ENCODE measurements around the gene ADAMTS16. TPM values are rescaled to one million over a fixed set of nuclear protein-coding genes. Genes with fewer than 3 reads are reported as not detected.
"Not testable (repeated sequence)": the region's sequence is repeated elsewhere in the genome, so short reads cannot be mapped to it uniquely, and the experiment has no call there.

Gene ADAMTS16
- total and polyA plus RNA-seq, 4 donors, result 5.0 to 12.3 (median 6.5) TPM

DNA sequence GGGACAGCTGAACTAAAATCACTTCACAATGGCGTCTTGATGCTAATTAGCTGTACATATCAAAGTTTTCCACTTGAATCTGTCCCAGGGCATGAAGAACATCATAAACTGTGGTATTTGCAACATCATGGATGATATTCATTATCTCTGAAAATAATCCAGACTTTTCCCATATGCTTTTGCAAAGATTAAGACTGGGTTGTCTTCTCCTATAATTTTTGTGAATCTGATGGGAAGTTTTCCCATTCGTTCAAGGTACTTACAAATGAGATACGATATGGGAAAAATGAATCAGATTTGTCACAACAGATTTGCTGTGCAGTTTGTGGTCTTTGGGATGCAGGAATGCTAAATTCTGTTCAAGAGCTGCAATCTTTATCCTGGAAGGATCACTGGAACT, 17.4 kb upstream of the ADAMTS16 start:
- Histone ChIP-seq H3K4me3 (ENCODE audit: low read depth, low read length) (no peak overlapping the region), H3K27ac (ENCODE audit: low read depth, low read length) (no peak overlapping the region), H3K4me1 (ENCODE audit: control insufficient read depth, insufficient read depth, low read length) (no peaks in the 10 kb centered on the region), H3K9me3 (ENCODE audit: control insufficient read depth, insufficient read depth, low read length) (peaks cover 2% of the 10 kb centered on the region), H3K36me3 (ENCODE audit: control insufficient read depth, insufficient read depth, low read length) (no peaks in the 10 kb centered on the region), H3K27me3 (ENCODE audit: control insufficient read depth, insufficient read depth, low read length) (no peaks in the 10 kb centered on the region)
- no peak for DNase-seq (ENCODE audit: low read depth in 4 of 6, low spot score in 6 of 6)
- 100% methylated on average over 1 of the region's 3 CpGs for WGBS (ENCODE audit: insufficient coverage)

- H3K36me3 ChIP-seq (ENCODE audit: control insufficient read depth, insufficient read depth, low read length), result no peaks in the 10 kb centered on the region
- 83% methylated on average over 1 of the region's 3 CpGs for WGBS (ENCODE audit: insufficient coverage)
- H3K27ac ChIP-seq (ENCODE audit: low read depth, low read length), result no peak overlapping the region
- H3K27me3 ChIP-seq (ENCODE audit: control insufficient read depth, insufficient read depth, low read length), result no peaks in the 10 kb centered on the region
- no peaks in the 10 kb centered on the region for H3K4me1 ChIP-seq (ENCODE audit: control insufficient read depth, insufficient read depth, low read length)
- no peak overlapping the region for H3K4me3 ChIP-seq (ENCODE audit: low read depth, low read length)
- no peak for DNase-seq (ENCODE audit: low read depth in 4 of 6, low spot score in 6 of 6)
- no peaks in the 10 kb centered on the region for H3K9me3 ChIP-seq (ENCODE audit: control insufficient read depth, insufficient read depth, low read length)
These were observed 15.9 kb upstream of the ADAMTS16 start for GRCh38 chr5:5124231-5124630.

DNA sequence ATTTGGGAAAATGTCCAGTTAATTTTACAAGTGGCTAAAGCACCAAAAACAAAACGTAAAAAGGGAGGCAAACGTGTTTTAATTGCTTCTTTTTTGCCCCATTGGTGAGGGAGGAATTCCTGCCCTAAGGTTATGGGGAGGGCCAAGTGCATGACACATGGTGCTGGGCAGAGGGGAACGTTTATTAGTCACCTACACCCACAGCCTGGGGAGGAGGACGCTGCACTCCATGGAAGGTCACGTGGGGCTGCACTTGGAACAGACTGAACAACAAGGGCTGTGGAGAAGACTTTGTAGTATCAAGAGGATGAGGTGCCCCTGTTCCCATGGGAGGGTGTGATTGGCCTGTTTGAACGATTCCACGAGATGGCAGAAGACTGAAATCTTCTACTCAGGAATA, 13.7 kb upstream of the ADAMTS16 start:
- 72% methylated on average over 6 of the region's 7 CpGs for WGBS (ENCODE audit: insufficient coverage)
- Histone ChIP-seq H3K27me3 (ENCODE audit: control insufficient read depth, insufficient read depth, low read length) (no peaks in the 10 kb centered on the region), H3K36me3 (ENCODE audit: control insufficient read depth, insufficient read depth, low read length) (no peaks in the 10 kb centered on the region), H3K27ac (ENCODE audit: low read depth, low read length) (no peak overlapping the region), H3K9me3 (ENCODE audit: control insufficient read depth, insufficient read depth, low read length) (no peaks in the 10 kb centered on the region), H3K4me1 (ENCODE audit: control insufficient read depth, insufficient read depth, low read length) (no peaks in the 10 kb centered on the region), H3K4me3 (ENCODE audit: low read depth, low read length) (no peak overlapping the region)
- DNase-seq (ENCODE audit: low read depth in 4 of 6, low spot score in 6 of 6), result no peak

DNA sequence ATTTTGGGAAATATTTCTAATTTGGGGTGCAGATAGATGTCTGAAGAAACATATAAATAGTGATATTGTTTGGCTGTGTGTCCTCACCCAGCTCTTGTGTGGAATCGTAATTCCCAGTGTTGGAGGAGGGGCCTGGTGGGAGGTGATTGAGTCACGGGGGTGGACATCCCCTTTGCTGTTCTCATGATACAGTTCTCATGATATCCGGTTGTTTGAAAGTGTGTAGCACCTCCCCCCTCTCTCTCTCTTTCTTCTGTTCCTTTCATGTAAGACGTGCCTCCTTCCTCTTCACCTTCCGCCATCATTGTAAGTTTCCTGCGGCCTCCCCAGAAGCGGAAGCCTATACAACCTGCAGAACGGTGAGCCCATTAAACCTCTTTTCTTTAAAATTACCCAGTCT, 11.4 kb upstream of the ADAMTS16 start:
- no peak overlapping the region for H3K4me3 ChIP-seq (ENCODE audit: low read depth, low read length)
- H3K9me3 ChIP-seq (ENCODE audit: control insufficient read depth, insufficient read depth, low read length), result no peaks in the 10 kb centered on the region
- no peak overlapping the region for H3K27ac ChIP-seq (ENCODE audit: low read depth, low read length)
- WGBS (ENCODE audit: insufficient coverage), result 85% methylated on average over 5 of the region's 8 CpGs
- no peak for DNase-seq (ENCODE audit: low read depth in 4 of 6, low spot score in 6 of 6)
- no peaks in the 10 kb centered on the region for H3K4me1 ChIP-seq (ENCODE audit: control insufficient read depth, insufficient read depth, low read length)
- no peaks in the 10 kb centered on the region for H3K36me3 ChIP-seq (ENCODE audit: control insufficient read depth, insufficient read depth, low read length)
- no peaks in the 10 kb centered on the region for H3K27me3 ChIP-seq (ENCODE audit: control insufficient read depth, insufficient read depth, low read length)

DNA sequence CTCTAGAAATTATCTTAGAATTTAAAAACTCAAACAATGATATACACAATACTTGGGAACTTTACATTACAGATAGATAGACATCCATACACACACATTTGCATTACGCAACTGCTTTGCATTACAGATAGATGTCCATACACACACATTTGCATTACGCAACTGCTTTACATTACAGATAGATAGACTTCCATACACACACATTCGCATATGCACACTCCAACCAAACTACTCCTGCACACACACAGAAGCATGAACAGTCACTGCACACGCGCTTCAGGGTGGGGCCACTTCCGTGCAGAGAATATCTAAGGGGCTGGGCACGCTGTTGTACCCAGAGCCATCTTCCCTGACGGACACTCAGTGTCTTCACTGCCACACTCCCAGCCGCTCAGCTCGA, 7.9 kb upstream of the ADAMTS16 start:
- DNase-seq (ENCODE audit: low read depth in 4 of 6, low spot score in 6 of 6), result no peak
- 88% methylated on average over 10 of the region's 10 CpGs for WGBS (ENCODE audit: insufficient coverage)
- no peaks in the 10 kb centered on the region for H3K36me3 ChIP-seq (ENCODE audit: control insufficient read depth, insufficient read depth, low read length)
- peaks cover 2% of the 10 kb centered on the region for H3K4me1 ChIP-seq (ENCODE audit: control insufficient read depth, insufficient read depth, low read length)
- H3K27me3 ChIP-seq (ENCODE audit: control insufficient read depth, insufficient read depth, low read length), result no peaks in the 10 kb centered on the region
- H3K4me3 ChIP-seq (ENCODE audit: low read depth, low read length), result no peak overlapping the region
- no peak overlapping the region for H3K27ac ChIP-seq (ENCODE audit: low read depth, low read length)
- no peaks in the 10 kb centered on the region for H3K9me3 ChIP-seq (ENCODE audit: control insufficient read depth, insufficient read depth, low read length)

GRCh38 chr5:5132693-5133295, 7.3 kb upstream of the ADAMTS16 start:
- Histone ChIP-seq H3K4me1 (ENCODE audit: control insufficient read depth, insufficient read depth, low read length) (peaks cover 2% of the 10 kb centered on the region), H3K27ac (ENCODE audit: low read depth, low read length) (no peak overlapping the region), H3K4me3 (ENCODE audit: low read depth, low read length) (no peak overlapping the region), H3K27me3 (ENCODE audit: control insufficient read depth, insufficient read depth, low read length) (no peaks in the 10 kb centered on the region), H3K36me3 (ENCODE audit: control insufficient read depth, insufficient read depth, low read length) (no peaks in the 10 kb centered on the region), H3K9me3 (ENCODE audit: control insufficient read depth, insufficient read depth, low read length) (no peaks in the 10 kb centered on the region)
- DNase-seq (ENCODE audit: low read depth in 4 of 6, low spot score in 6 of 6), result no peak
- WGBS (ENCODE audit: insufficient coverage), result 90% methylated on average over 9 of the region's 15 CpGs

GRCh38 chr5:5134107-5134506, 6.0 kb upstream of the ADAMTS16 start:
- no peaks in the 10 kb centered on the region for H3K9me3 ChIP-seq (ENCODE audit: control insufficient read depth, insufficient read depth, low read length)
- H3K4me1 ChIP-seq (ENCODE audit: control insufficient read depth, insufficient read depth, low read length), result peaks cover 3% of the 10 kb centered on the region
- DNase-seq (ENCODE audit: low read depth in 4 of 6, low spot score in 6 of 6), result no peak
- H3K27ac ChIP-seq (ENCODE audit: low read depth, low read length), result no peak overlapping the region
- 96% methylated on average over 8 of the region's 9 CpGs for WGBS (ENCODE audit: insufficient coverage)
- H3K27me3 ChIP-seq (ENCODE audit: control insufficient read depth, insufficient read depth, low read length), result peaks cover under 1% of the 10 kb centered on the region
- H3K36me3 ChIP-seq (ENCODE audit: control insufficient read depth, insufficient read depth, low read length), result no peaks in the 10 kb centered on the region
- no peak overlapping the region for H3K4me3 ChIP-seq (ENCODE audit: low read depth, low read length)

DNA sequence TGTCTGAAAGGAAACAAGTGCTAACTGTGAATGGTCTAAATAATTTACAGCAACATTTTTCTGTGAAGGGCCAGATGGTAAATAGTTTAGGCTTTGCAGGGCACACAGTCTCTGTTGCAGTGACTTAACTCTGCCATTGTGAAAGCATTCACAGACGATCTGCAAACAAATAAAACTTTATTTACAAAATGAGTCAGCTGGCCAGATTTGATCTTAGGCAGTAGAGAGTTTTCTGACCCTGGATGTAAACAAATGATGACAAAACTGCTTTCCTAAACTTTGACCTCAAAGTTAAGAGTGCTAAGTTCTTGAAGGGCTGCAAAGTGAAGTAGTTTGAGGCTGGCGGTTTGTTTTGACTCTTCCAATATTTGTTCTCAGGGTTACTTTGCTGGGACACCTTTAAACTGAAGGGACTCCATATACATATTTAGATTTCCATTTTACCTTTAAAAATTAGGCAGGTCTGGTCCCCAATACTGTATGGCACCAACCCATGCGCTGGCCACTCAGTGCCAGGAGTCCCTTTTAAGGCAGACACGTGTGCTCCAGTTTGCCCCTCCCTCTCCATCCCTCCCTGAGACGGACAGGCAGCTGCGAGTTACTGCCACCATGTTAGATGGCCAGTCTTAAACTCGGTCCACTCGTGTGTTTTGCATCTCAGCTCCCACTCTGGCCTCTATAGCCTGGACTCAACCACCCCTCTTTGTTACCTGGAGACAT, 4.0 kb upstream of the ADAMTS16 start:
- Histone ChIP-seq H3K4me1 (ENCODE audit: control insufficient read depth, insufficient read depth, low read length) (peaks cover 11% of the 10 kb centered on the region), H3K27ac (ENCODE audit: low read depth, low read length) (no peak overlapping the region), H3K36me3 (ENCODE audit: control insufficient read depth, insufficient read depth, low read length) (no peaks in the 10 kb centered on the region), H3K9me3 (ENCODE audit: control insufficient read depth, insufficient read depth, low read length) (no peaks in the 10 kb centered on the region), H3K27me3 (ENCODE audit: control insufficient read depth, insufficient read depth, low read length) (peaks cover 17% of the 10 kb centered on the region), H3K4me3 (ENCODE audit: low read depth, low read length) (no peak overlapping the region)
- no peak for DNase-seq (ENCODE audit: low read depth in 4 of 6, low spot score in 6 of 6)
- 55% methylated on average over 6 of the region's 8 CpGs for WGBS (ENCODE audit: insufficient coverage)

GRCh38 chr5:5137851-5138250, 2.3 kb upstream of the ADAMTS16 start:
- not testable (repeated sequence) for DNase-seq (ENCODE audit: low read depth in 4 of 6, low spot score in 6 of 6); H3K4me3 ChIP-seq (ENCODE audit: low read depth, low read length); H3K9me3 ChIP-seq (ENCODE audit: control insufficient read depth, insufficient read depth, low read length); H3K36me3 ChIP-seq (ENCODE audit: control insufficient read depth, insufficient read depth, low read length); H3K27ac ChIP-seq (ENCODE audit: low read depth, low read length)
- Histone ChIP-seq H3K27me3 (ENCODE audit: control insufficient read depth, insufficient read depth, low read length) (peaks cover 20% of the 10 kb centered on the region), H3K4me1 (ENCODE audit: control insufficient read depth, insufficient read depth, low read length) (peaks cover 11% of the 10 kb centered on the region)
- over 99% methylated on average over 17 of the region's 24 CpGs for WGBS (ENCODE audit: insufficient coverage)

GRCh38 chr5:5139336-5139776, 774 bp upstream of the ADAMTS16 start:
- H3K4me1 ChIP-seq (ENCODE audit: control insufficient read depth, insufficient read depth, low read length), result peaks cover 11% of the 10 kb centered on the region
- DNase-seq (ENCODE audit: low read depth in 4 of 6, low spot score in 6 of 6), result peak in 1 of 6 donors; percentile 7
- no peaks in the 10 kb centered on the region for H3K36me3 ChIP-seq (ENCODE audit: control insufficient read depth, insufficient read depth, low read length)
- H3K27me3 ChIP-seq (ENCODE audit: control insufficient read depth, insufficient read depth, low read length), result peaks cover 20% of the 10 kb centered on the region
- 21% methylated on average over 39 of the region's 39 CpGs for WGBS (ENCODE audit: insufficient coverage)
- H3K27ac ChIP-seq (ENCODE audit: low read depth, low read length), result no peak overlapping the region
- no peaks in the 10 kb centered on the region for H3K9me3 ChIP-seq (ENCODE audit: control insufficient read depth, insufficient read depth, low read length)
- H3K4me3 ChIP-seq (ENCODE audit: low read depth, low read length), result peak overlapping the region; percentile 47

Data from spinal cord (tissue), 10 donors.